WTC11 (cell line): ENCODE measurements around the gene HECW1. TPM values are rescaled to one million over a fixed set of nuclear protein-coding genes. Genes with fewer than 3 reads are reported as not detected.

Experiments
- ATAC-seq: fragments of 200-7000 bp; cut with Tn5 transposase; 2 replicates; pipeline ENCODE4 v1.10.0; 2021; ENCODE audit warnings: mild to moderate bottlenecking, moderate library complexity
- CTCF ChIA-PET: fragments of 300-600 bp; sonication (Branson Sonifier 250); formaldehyde crosslinking; loops from one replicate; lab custom pipeline; 2021; ENCODE audit warnings: antibody characterized with exemption; lab: Charles Lee
- POLR2A ChIA-PET: fragments of 350-600 bp; sonication (Branson Sonifier 250); formaldehyde crosslinking; loops from one replicate; lab custom pipeline; 2021; ENCODE audit warnings: antibody characterized with exemption; lab: Charles Lee
- DNase-seq: peaks from one replicate; pipeline ENCODE4 v3.0.0; 2021; ENCODE audit warnings: low spot score
- H3K27ac Mint-ChIP-seq: 2 replicates; pipeline ENCODE4 v1.8.0; 2021; ENCODE audit warnings: mixed read lengths
- H3K27me3 Mint-ChIP-seq: 2 replicates; pipeline ENCODE4 v1.8.0; 2021; ENCODE audit warnings: low read depth, mild to moderate bottlenecking, moderate library complexity, mixed read lengths
- H3K36me3 Mint-ChIP-seq: 2 replicates; pipeline ENCODE4 v1.8.0; 2021; ENCODE audit warnings: mixed read lengths
- H3K4me1 Mint-ChIP-seq: 2 replicates; pipeline ENCODE4 v1.8.0; 2022; ENCODE audit warnings: mixed read lengths
- H3K4me3 Mint-ChIP-seq: 2 replicates; pipeline ENCODE4 v1.8.0; 2021; ENCODE audit warnings: mild to moderate bottlenecking, moderate library complexity, mixed read lengths
- H3K9me3 Mint-ChIP-seq: 2 replicates; pipeline ENCODE4 v1.8.0; 2021; ENCODE audit warnings: mixed read lengths
- FOXK1 ChIP-seq: sonication (generic); formaldehyde crosslinking; IDR thresholded peaks from 2 replicates; pipeline ENCODE4 v1.8.0; 2022; ENCODE audit warnings: mild to moderate bottlenecking, moderate library complexity, missing genetic modification reagents
- FOXP1 ChIP-seq: sonication (generic); formaldehyde crosslinking; IDR thresholded peaks from 2 replicates; pipeline ENCODE4 v1.8.0; 2022; ENCODE audit warnings: missing genetic modification reagents, mild to moderate bottlenecking, moderate library complexity, borderline replicate concordance
- GABPB1 ChIP-seq: sonication (generic); formaldehyde crosslinking; IDR thresholded peaks from 2 replicates; pipeline ENCODE4 v1.8.1; 2023; ENCODE audit warnings: mild to moderate bottlenecking, missing genetic modification reagents
- IRF2 ChIP-seq: sonication (generic); formaldehyde crosslinking; IDR thresholded peaks from 2 replicates; pipeline ENCODE4 v1.8.0; 2022; ENCODE audit warnings: low read depth, missing genetic modification reagents, borderline replicate concordance
- JUN ChIP-seq: sonication (generic); formaldehyde crosslinking; IDR thresholded peaks from 2 replicates; pipeline ENCODE4 v1.8.0; 2023; ENCODE audit warnings: mild to moderate bottlenecking, missing genetic modification reagents
- NR3C1 ChIP-seq: sonication (generic); formaldehyde crosslinking; conservative IDR thresholded peaks from 2 replicates; pipeline ENCODE4 v1.8.1; 2023; ENCODE audit warnings: low read depth, mild to moderate bottlenecking, missing genetic modification reagents
- PRRX2 ChIP-seq: fragments of 250-450 bp; sonication (Bioruptor Pico); IDR thresholded peaks from 2 replicates; pipeline ENCODE4 v1.8.0; 2021; ENCODE audit warnings: mild to moderate bottlenecking
- SMAD3 ChIP-seq: sonication (generic); formaldehyde crosslinking; IDR thresholded peaks from 2 replicates; pipeline ENCODE4 v1.8.0; 2022; ENCODE audit warnings: missing genetic modification reagents, mild to moderate bottlenecking, borderline replicate concordance
- TCF7 ChIP-seq: sonication (generic); formaldehyde crosslinking; IDR thresholded peaks from 2 replicates; pipeline ENCODE4 v1.8.0; 2022; ENCODE audit warnings: mild to moderate bottlenecking, low read depth, missing genetic modification reagents, moderate library complexity
- TEAD1 ChIP-seq: sonication (generic); formaldehyde crosslinking; IDR thresholded peaks from 2 replicates; pipeline ENCODE4 v1.8.0; 2022; ENCODE audit warnings: mild to moderate bottlenecking, missing genetic modification reagents
- ZNF317 ChIP-seq: sonication (generic); formaldehyde crosslinking; IDR thresholded peaks from 2 replicates; pipeline ENCODE4 v1.8.1; 2023; ENCODE audit warnings: low read depth, mild to moderate bottlenecking, moderate library complexity, missing genetic modification reagents, borderline replicate concordance
- ZNF416 ChIP-seq: fragments of 250-450 bp; sonication (Bioruptor Pico); IDR thresholded peaks from 2 replicates; pipeline ENCODE4 v1.9.0; 2021; ENCODE audit warnings: mild to moderate bottlenecking, inconsistent platforms
- total RNA-seq: library from RNA; stranded (reverse); gene quantifications from 3 replicates; pipeline ENCODE4 v1.2.3, GENCODE V29; 2021
- TF ChIP-seq, protein P1 (sequence below): sonication (generic); formaldehyde crosslinking; IDR thresholded peaks from 2 replicates; pipeline ENCODE4 v1.8.0; 2022; ENCODE audit warnings: mild to moderate bottlenecking, missing genetic modification reagents
- TF ChIP-seq, protein P2 (sequence below): fragments of 250-450 bp; sonication (Bioruptor Pico); IDR thresholded peaks from 2 replicates; pipeline ENCODE4 v1.9.0; 2021; ENCODE audit warnings: mild to moderate bottlenecking
- TF ChIP-seq, protein P3 (sequence below): sonication (generic); formaldehyde crosslinking; IDR thresholded peaks from 2 replicates; pipeline ENCODE4 v1.8.0; 2023; ENCODE audit warnings: missing genetic modification reagents
- TF ChIP-seq, protein P4 (sequence below): sonication (generic); formaldehyde crosslinking; IDR thresholded peaks from 2 replicates; pipeline ENCODE4 v1.8.0; 2022; ENCODE audit warnings: mild to moderate bottlenecking, missing genetic modification reagents
- TF ChIP-seq, protein P5 (sequence below): sonication (generic); formaldehyde crosslinking; IDR thresholded peaks from 2 replicates; pipeline ENCODE4 v1.8.1; 2022; ENCODE audit warnings: missing genetic modification reagents, borderline replicate concordance
- TF ChIP-seq, protein P6 (sequence below): sonication (generic); formaldehyde crosslinking; IDR thresholded peaks from 2 replicates; pipeline ENCODE4 v1.8.1; 2022; ENCODE audit warnings: low read depth, mild to moderate bottlenecking, moderate library complexity, missing genetic modification reagents, borderline replicate concordance
- TF ChIP-seq, protein P7 (sequence below): sonication (generic); formaldehyde crosslinking; IDR thresholded peaks from 2 replicates; pipeline ENCODE4 v1.8.1; 2022; ENCODE audit warnings: low read depth, missing genetic modification reagents, borderline replicate concordance

The HECW1 gene
- total RNA-seq, 1 experiment from 2014 or later = 6.1 TPM

DNA sequence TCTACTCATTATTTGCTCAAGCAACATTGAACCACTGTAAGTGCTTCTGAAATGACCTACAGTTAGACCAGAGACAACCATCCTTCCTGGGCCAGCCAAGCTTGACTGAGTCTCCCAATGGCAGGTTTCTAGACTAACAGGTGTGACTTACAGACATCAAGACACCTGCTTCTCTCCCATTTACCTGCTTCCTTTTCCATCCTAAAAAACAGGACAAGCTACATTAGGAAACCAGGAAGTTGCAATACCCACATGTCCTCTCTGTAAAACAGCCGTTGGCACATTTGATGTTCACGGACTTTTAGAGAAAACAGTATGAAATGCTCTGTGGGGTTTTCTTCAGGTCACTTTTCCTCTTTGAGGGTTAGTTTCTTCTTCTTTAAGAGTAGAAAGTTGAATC, 4.0 kb downstream of the HECW1 start (continued):
- TF ChIP-seq JUN (CRISPR knock-in tag) (no peak), GABPB1 (no peak)
- TF ChIP-seq, protein P1, sequence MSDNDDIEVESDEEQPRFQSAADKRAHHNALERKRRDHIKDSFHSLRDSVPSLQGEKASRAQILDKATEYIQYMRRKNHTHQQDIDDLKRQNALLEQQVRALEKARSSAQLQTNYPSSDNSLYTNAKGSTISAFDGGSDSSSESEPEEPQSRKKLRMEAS (CRISPR knock-in tag) = no peak
- TF ChIP-seq, protein P2, sequence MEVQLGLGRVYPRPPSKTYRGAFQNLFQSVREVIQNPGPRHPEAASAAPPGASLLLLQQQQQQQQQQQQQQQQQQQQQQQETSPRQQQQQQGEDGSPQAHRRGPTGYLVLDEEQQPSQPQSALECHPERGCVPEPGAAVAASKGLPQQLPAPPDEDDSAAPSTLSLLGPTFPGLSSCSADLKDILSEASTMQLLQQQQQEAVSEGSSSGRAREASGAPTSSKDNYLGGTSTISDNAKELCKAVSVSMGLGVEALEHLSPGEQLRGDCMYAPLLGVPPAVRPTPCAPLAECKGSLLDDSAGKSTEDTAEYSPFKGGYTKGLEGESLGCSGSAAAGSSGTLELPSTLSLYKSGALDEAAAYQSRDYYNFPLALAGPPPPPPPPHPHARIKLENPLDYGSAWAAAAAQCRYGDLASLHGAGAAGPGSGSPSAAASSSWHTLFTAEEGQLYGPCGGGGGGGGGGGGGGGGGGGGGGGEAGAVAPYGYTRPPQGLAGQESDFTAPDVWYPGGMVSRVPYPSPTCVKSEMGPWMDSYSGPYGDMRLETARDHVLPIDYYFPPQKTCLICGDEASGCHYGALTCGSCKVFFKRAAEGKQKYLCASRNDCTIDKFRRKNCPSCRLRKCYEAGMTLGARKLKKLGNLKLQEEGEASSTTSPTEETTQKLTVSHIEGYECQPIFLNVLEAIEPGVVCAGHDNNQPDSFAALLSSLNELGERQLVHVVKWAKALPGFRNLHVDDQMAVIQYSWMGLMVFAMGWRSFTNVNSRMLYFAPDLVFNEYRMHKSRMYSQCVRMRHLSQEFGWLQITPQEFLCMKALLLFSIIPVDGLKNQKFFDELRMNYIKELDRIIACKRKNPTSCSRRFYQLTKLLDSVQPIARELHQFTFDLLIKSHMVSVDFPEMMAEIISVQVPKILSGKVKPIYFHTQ (CRISPR knock-in tag) = no peak
- TF ChIP-seq, protein P3, sequence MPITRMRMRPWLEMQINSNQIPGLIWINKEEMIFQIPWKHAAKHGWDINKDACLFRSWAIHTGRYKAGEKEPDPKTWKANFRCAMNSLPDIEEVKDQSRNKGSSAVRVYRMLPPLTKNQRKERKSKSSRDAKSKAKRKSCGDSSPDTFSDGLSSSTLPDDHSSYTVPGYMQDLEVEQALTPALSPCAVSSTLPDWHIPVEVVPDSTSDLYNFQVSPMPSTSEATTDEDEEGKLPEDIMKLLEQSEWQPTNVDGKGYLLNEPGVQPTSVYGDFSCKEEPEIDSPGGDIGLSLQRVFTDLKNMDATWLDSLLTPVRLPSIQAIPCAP (CRISPR knock-in tag) = no peak

DNA sequence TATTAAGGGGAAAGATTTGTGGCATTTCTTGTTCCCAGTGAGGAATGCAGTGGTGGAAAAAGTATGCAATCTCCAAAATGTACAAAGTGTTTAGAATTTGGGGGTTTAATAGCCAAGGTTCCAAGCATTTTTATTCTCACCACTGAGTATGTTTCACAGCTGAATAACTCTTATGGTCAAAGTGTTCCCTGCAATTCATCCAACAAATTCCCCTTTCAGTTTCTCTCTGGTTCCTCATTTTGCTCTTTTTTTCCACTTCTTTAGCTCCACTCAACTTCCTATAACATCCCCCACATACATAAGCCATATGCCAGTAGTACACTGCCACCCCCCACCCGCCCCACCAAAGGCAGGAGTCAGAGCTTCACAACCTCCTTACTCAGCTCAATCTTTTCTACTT, 4.6 kb downstream of the HECW1 start:
- no peak for ATAC-seq
- TF ChIP-seq ZNF416 (CRISPR knock-in tag) (no peak), TEAD1 (no peak), FOXK1 (CRISPR knock-in tag) (no peak), NR3C1 (CRISPR knock-in tag) (no peak), IRF2 (CRISPR knock-in tag) (no peak), TCF7 (no peak), GABPB1 (no peak), SMAD3 (no peak), ZNF317 (CRISPR knock-in tag) (no peak), FOXP1 (CRISPR knock-in tag) (no peak), PRRX2 (CRISPR knock-in tag) (no peak), JUN (CRISPR knock-in tag) (no peak)
- TF ChIP-seq, protein P4, sequence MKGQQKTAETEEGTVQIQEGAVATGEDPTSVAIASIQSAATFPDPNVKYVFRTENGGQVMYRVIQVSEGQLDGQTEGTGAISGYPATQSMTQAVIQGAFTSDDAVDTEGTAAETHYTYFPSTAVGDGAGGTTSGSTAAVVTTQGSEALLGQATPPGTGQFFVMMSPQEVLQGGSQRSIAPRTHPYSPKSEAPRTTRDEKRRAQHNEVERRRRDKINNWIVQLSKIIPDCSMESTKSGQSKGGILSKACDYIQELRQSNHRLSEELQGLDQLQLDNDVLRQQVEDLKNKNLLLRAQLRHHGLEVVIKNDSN = no peak
- TF ChIP-seq, protein P5, sequence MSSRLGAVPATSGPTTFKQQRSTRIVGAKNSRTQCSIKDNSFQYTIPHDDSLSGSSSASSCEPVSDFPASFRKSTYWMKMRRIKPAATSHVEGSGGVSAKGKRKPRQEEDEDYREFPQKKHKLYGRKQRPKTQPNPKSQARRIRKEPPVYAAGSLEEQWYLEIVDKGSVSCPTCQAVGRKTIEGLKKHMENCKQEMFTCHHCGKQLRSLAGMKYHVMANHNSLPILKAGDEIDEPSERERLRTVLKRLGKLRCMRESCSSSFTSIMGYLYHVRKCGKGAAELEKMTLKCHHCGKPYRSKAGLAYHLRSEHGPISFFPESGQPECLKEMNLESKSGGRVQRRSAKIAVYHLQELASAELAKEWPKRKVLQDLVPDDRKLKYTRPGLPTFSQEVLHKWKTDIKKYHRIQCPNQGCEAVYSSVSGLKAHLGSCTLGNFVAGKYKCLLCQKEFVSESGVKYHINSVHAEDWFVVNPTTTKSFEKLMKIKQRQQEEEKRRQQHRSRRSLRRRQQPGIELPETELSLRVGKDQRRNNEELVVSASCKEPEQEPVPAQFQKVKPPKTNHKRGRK = no peak
- TF ChIP-seq, protein P6, sequence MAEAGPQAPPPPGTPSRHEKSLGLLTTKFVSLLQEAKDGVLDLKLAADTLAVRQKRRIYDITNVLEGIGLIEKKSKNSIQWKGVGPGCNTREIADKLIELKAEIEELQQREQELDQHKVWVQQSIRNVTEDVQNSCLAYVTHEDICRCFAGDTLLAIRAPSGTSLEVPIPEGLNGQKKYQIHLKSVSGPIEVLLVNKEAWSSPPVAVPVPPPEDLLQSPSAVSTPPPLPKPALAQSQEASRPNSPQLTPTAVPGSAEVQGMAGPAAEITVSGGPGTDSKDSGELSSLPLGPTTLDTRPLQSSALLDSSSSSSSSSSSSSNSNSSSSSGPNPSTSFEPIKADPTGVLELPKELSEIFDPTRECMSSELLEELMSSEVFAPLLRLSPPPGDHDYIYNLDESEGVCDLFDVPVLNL = no peak
- TF ChIP-seq, protein P7, sequence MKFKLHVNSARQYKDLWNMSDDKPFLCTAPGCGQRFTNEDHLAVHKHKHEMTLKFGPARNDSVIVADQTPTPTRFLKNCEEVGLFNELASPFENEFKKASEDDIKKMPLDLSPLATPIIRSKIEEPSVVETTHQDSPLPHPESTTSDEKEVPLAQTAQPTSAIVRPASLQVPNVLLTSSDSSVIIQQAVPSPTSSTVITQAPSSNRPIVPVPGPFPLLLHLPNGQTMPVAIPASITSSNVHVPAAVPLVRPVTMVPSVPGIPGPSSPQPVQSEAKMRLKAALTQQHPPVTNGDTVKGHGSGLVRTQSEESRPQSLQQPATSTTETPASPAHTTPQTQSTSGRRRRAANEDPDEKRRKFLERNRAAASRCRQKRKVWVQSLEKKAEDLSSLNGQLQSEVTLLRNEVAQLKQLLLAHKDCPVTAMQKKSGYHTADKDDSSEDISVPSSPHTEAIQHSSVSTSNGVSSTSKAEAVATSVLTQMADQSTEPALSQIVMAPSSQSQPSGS = no peak
- ChIA-PET POLR2A (no interaction called here), CTCF (interaction anchor here (3.0 kb wide), 1 partner anchor 9 kb away, joined by 17 read pairs; no protein-coding TSS in a partner anchor)
- DNase-seq = no peak
- Mint-ChIP-seq H3K9me3 (no peaks in the 10 kb centered on the region), H3K4me3 (no peak overlapping the region), H3K36me3 (no peaks in the 10 kb centered on the region), H3K27me3 (peaks cover 11% of the 10 kb centered on the region), H3K4me1 (peaks cover 44% of the 10 kb centered on the region), H3K27ac (0 out of 2 replicates have a peak overlapping the region, but pooled peaks have one; percentile 50)
